NCI-H526 treated with DMSO at 0.1 percent for 48 hours (cell line): ENCODE measurements around the gene TALDO1.

Experiments
- DNase-seq: peaks from one replicate; lab custom pipeline; 2025; lab: John Stamatoyannopoulos, UW

TALDO1 gene

GRCh38 chr11:769887-770641 lies 22.8 kb downstream of the TALDO1 start:
- DNase-seq = no peak

- DNase-seq = no peak
These were observed 23.7 kb downstream of the TALDO1 start for GRCh38 chr11:770642-771616.

- DNase-seq = no peak
These were observed 24.4 kb downstream of the TALDO1 start for GRCh38 chr11:771617-772204.

GRCh38 chr11:772429-773390 lies 25.4 kb downstream of the TALDO1 start:
- no peak for DNase-seq

GRCh38 chr11:773425-773824 lies 26.2 kb downstream of the TALDO1 start:
- DNase-seq = no peak

GRCh38 chr11:773830-774229 lies 26.6 kb downstream of the TALDO1 start:
- DNase-seq = no peak

DNA sequence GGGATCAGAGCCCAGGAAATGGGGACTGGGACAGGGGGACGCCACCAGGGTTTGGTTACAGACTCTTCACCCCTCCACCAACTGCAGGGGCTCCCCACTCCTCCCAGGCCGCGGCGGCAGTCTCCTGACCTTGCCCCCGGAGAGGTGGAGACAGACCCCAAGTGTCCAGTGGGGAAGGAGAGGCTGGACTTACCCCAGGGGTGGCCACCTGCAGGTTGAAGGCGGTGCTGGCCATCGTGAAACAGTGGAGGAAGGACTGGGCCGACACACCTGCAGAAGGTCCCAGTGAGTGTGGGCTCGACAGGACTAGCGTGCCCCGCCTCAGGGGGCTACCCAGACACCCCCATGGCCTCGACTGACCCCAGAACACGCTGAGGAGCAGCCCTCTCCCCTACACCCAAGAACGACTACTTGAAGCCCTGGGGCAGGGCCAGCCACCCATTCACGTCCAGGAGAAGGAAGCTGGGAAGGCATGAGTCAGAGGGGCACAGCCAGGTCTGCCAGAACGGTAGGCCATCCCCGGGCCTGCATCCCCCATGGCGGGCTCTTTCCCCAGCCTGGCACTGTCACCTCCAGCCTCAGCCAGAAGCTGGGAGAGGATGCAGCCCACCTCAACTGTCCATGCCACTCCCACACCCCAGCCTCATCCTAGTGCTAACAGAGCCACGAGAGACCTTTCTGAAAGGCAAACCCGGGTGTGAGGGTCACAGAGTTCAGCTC lies 27.8 kb downstream of the TALDO1 start:
- no peak for DNase-seq

- no peak for DNase-seq
These were observed 28.9 kb downstream of the TALDO1 start for GRCh38 chr11:776263-776560.

GRCh38 chr11:776561-777287 lies 29.5 kb downstream of the TALDO1 start:
- DNase-seq = no peak

DNA sequence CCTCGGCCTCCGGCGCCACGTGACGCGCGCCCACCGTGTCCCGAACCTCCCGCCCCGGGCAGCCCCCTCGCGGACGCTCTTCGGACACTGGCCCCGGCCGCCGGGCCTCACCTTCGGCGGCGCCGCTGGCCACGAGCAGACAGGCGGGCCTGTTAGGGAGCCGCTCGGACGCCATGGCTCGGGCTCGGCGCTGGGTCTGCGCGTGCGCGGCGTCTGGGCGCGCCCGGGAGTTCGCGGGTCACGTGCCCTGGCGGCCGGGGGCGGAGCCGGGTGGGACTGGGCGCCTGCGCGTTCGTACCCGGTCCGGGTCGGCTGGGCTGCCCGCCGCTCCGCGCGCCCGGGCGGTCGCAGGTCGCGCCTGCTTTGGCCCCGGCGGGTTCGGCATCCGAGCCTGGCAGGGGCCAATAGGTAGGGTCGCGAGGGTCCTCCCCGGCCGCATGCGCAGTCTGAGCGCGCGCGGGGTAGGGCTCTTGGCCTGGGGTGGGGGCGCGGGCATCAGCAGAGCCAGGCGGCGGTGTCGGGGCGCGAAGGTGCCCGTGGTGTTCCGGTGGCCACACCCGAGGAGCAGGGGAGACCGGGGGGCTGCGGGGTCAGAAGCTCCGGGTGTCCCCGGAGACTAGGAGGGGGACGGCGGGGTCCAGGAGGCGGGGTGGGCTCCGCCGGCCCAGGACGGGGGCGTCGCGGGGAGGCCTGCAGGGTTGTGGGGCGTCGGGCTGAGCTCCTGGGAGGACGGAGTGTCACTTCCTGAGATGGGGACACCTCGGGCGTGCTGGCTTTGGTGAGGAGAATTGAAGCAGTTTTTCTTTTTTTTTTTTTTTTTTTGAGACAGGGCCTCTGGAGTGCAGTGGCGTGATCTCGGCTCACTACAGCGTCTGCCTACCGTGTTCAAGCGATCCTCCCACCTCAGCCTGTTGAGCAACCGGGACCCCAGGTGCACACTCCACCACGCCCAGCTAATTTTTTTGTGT lies 30.3 kb downstream of the TALDO1 start, which contains the start of gene GATD1:
Gene GATD1 (minus strand): TSS at position 200 of the 968 bp plus-strand sequence. CDS start 25 bp downstream, at position 175.
- DNase-seq = peak; percentile 83

DNA sequence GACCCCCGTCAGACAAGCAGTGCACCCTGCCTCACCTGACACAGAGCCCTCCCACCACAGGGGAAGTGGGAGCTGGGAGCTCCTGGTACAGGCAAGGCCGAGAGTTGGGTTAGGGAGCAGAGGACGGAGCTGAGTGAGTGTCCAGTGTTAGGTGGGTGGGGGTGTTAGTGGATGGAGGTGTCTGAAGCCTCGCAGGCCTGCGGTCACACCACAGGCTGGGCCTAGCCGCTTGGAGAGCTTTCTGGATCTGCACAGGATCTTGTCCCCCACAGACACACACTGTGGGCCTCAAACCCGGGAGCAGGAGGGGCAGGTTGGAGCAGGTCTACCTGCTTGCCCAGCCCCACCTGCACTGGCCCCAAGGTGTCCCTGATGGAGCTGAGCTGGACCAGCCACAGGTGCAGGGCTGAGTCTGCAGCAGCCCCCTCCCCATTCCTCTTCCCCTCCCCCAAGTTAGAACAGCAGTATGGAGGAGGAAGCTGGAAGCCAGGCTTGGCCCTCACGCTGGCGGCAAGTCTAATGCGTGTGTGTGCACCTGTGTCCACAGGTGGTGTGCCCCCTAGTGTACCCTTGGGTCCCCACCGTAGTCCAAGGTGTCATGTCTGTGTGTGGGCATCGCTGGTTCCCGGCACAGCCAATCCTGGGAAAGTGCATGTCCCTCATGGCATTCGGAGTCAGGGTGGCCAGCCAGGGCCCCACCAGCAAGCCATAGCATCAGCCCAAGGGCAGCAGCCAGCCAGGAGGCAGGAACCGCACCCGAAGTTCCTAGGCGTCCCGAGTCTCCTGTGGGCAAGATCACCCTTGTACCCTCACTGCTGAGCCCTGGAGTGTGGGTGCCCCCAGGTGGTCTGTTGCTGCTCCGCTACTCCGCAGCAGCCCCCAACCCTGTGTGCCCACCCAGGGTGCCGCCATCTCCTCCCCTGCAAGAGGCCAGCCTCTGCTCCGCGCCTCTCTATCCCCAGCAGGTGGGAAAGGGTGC lies 32.0 kb downstream of the TALDO1 start:
- no peak for DNase-seq

DNA sequence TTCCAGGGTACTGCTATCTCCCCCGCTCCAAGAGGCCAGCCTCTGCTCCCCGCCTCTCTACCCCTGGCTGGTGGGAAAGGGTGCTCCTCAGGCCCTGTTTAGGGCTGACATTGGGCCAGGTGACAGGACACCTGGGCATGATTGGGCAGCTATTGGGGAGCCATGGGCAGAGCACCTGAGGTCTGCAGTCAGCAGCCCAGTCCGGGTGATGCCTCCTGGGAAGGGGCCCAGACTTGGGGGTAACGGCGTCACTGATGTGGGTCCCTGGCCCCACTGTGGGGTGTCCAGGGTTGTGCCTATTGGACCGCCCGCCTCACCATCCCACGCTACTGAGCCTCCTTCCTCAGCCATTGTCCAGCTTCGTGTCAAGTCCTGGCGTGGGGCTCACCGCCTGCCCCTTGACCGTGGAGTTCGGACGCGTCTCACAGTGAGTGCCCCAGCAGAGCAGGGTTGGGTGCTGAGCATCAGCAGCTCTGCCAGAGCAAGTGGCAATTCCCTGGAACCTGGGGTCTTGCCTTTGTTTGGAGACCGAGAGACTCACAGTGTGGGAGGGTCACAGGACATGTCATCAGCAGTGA lies 32.8 kb downstream of the TALDO1 start:
- DNase-seq = no peak

GRCh38 chr11:782264-783174 lies 35.3 kb downstream of the TALDO1 start:
- no peak for DNase-seq

GRCh38 chr11:783581-784015 lies 36.3 kb downstream of the TALDO1 start:
- peak; percentile 91 for DNase-seq

DNA sequence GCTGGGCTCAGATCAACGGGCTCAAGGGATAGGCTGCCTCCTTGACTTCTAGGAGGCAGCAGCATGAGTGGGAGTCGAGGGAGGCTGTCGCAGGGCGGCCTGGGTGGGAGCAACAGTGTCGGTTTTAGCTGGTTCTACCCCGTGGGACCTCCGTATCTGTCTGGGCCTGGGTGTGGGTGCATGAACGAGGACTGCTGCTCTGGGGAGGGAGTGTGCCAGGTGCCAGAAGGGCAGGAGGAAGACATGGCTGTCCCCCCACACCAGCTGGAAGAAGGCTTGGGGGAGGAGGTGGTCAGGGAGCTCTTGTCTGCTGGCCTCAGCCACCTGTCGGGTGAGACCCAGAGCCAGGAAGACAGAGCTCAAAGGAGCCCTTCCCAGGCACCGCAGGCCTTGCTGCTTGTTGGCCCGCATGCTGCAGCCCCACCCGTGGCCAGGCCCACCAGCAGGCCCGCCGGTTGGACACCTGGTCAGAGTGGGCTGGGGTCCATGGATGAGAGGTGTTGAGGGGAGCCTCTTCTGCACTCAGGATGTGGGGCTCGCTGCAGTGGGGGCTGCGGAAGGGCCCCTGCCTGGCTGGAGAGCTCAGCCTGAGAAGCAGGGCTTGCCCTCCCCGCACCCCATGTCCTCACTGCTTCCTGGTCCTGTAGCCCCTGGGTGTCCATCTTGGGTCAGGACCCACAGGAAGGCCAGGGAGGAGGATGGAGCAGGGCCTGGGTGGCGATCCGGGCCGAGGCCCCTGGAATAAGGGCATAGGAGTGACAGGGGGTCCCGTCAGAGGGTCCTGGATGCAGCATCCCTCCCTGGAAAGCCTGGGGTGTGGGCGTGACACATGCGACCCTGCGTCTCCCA lies 39.2 kb downstream of the TALDO1 start:
- no peak for DNase-seq
